VCaP (cell line): Measurements from ENCODE around the gene NFIA.

Experiments used
- H3K27ac ChIP-seq: fragments of 450-650 bp; 2 replicates; pipeline ENCODE4 v1.5.1; 2017
- CTCF ChIP-seq: fragments of 450-650 bp; conservative IDR thresholded peaks from 2 replicates; pipeline ENCODE4 v1.5.1; 2017; ENCODE audit warnings: mild to moderate bottlenecking, moderate library complexity

The NFIA gene

GRCh38 chr1:61191433-61191720 is 109.0 kb downstream of the NFIA start:
- no peak for TF ChIP-seq CTCF
- H3K27ac ChIP-seq: no peak overlapping the region

GRCh38 chr1:61192663-61193330 is 110.4 kb downstream of the NFIA start:
- no peak for TF ChIP-seq CTCF
- no peak overlapping the region for H3K27ac ChIP-seq

- TF ChIP-seq CTCF: no peak
Measured at GRCh38 chr1:61193808-61194207, 111.4 kb downstream of the NFIA start.

GRCh38 chr1:61198554-61198953 is 116.2 kb downstream of the NFIA start:
- H3K27ac ChIP-seq: no peak overlapping the region
- no peak for TF ChIP-seq CTCF

More at GRCh38 chr1:61193808-61194207, 111.4 kb downstream of the NFIA start:
- no peak overlapping the region for H3K27ac ChIP-seq

GRCh38 chr1:61201035-61201434 is 118.7 kb downstream of the NFIA start:
- no peak overlapping the region for H3K27ac ChIP-seq
- TF ChIP-seq CTCF: no peak

- TF ChIP-seq CTCF: no peak
- no peak overlapping the region for H3K27ac ChIP-seq
Measured at GRCh38 chr1:61202854-61203598, 120.7 kb downstream of the NFIA start.

- no peak for TF ChIP-seq CTCF
- H3K27ac ChIP-seq: no peak overlapping the region
Measured at GRCh38 chr1:61204528-61204927, 122.2 kb downstream of the NFIA start.
